Astrocyte of the cerebellum (primary cell): ENCODE data around the gene TJAP1.
A peak's percentile ranks its signal among the peaks of the same experiment; 100 is the strongest.

Experiments
- DNase-seq: peaks from one replicate; pipeline ENCODE4 v3.0.0-alpha.2; 2011; ENCODE audit warnings: low read depth
- H3K4me3 ChIP-seq: 2 replicates; pipeline ENCODE4 v1.5.1; 2011; ENCODE audit warnings: mild to moderate bottlenecking, low read depth, low read length, moderate library complexity
- CTCF ChIP-seq: IDR thresholded peaks from 2 replicates; pipeline ENCODE4 v1.5.1; 2012; ENCODE audit warnings: low read length, low read depth, moderate library complexity, mild to moderate bottlenecking; ENCODE audit errors: missing control alignments
- in situ Hi-C: cut with HindIII; loops from 2 replicates; pipeline ENCODE4 v1.10.0; 2017; ENCODE audit warnings: low sequenced_read_pairs

Gene TJAP1

GRCh38 chr6:43434001-43434840 lies 43.1 kb upstream of the TJAP1 start:
- H3K4me3 ChIP-seq, result no peak overlapping the region
- in situ Hi-C loops, result no loop called here
- DNase-seq, result no peak
- no peak for TF ChIP-seq CTCF

GRCh38 chr6:43434943-43435342 lies 42.4 kb upstream of the TJAP1 start:
- DNase-seq, result no peak
- no peak overlapping the region for H3K4me3 ChIP-seq
- no peak for TF ChIP-seq CTCF
- in situ Hi-C loops, result no loop called here

- in situ Hi-C loops, result no loop called here
These were observed 41.5 kb upstream of the TJAP1 start for GRCh38 chr6:43435682-43436437.

DNA sequence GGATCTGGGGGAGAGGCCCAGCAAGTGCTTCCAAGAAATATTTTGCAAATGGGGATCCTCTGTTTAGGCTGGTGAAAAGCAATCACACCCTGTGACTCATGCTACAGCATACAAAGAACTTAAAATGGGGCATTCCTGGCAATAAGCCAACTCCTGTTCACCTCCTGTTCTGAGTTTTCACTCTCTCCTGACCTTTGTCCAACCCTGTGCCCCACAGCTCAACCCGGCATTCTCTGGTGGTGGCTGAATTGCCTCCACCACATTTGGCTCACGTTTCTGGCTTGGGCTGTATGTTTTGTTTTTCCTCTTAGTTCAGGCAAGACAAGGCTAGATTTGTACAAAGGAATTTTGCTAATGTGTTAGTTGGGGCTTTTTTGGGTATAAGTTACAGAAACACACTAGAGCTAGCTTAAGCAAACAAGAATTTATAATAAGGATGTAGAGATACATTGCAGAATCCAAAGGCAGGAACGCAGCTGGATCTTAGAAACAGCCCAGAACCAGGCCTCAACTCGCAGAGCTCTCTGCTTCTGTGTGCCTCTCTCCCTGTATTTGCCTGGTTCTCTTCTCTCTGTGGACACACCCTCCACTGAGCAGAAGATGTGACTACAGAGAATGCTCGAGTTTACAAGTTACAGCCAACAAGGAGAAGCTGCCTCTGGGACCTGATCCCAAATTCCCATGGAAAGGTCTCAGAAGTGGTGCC lies 40.6 kb upstream of the TJAP1 start:
- no peak overlapping the region for H3K4me3 ChIP-seq
- in situ Hi-C loops, result no loop called here
- no peak for TF ChIP-seq CTCF
- peak; percentile 66 for DNase-seq

More at GRCh38 chr6:43435682-43436437, 41.5 kb upstream of the TJAP1 start:
- TF ChIP-seq CTCF, result no peak
- no peak overlapping the region for H3K4me3 ChIP-seq
- no peak for DNase-seq

DNA sequence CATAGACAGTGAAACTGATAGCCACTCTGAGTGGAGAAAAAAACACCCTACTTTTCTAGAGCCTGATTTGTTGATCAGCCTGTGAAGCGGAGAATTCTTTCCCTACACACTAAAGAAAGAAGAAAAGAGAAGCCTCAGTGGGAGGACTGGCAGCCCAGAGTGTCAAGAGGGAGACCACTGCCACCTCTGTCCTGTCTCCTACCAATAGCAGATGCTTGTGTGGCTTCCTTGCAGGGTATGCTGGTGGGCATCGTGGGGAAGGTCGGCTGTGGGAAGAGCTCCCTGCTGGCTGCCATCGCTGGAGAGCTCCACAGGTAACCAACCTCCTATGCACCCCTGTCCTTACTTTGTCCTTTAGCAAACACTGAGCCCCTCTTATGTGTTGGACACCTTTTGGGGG lies 39.7 kb upstream of the TJAP1 start:
- TF ChIP-seq CTCF, result no peak
- in situ Hi-C loops, result no loop called here
- no peak for DNase-seq
- no peak overlapping the region for H3K4me3 ChIP-seq

- TF ChIP-seq CTCF, result no peak
- no peak overlapping the region for H3K4me3 ChIP-seq
- in situ Hi-C loops, result no loop called here
- no peak for DNase-seq
These were observed 34.4 kb upstream of the TJAP1 start for GRCh38 chr6:43442935-43443334.
